H1 (cell line): ENCODE results near the gene PIP5K1C. TPM values are rescaled to one million over a fixed set of nuclear protein-coding genes. Genes with fewer than 3 reads are reported as not detected.
A peak's percentile ranks its signal among the peaks of the same experiment; 100 is the strongest.

Experiments
- CTCF ChIA-PET: fragments of 300-600 bp; sonication (Branson Sonifier 250); formaldehyde crosslinking; loops from one replicate; lab custom pipeline; 2021; ENCODE audit not compliant: partially characterized antibody; lab: Charles Lee
- POLR2A ChIA-PET: fragments of 300-600 bp; sonication (Branson Sonifier 250); formaldehyde crosslinking; loops from one replicate; lab custom pipeline; 2021; ENCODE audit warnings: inconsistent platforms; ENCODE audit not compliant: partially characterized antibody; lab: Charles Lee
- DNase-seq, 2 experiments: peaks; one replicate each; pipeline versions ENCODE4 v3.0.0 to v3.0.0-alpha.2; 2010 to 2022; ENCODE audit warnings: low spot score in 2 of 2, low read depth in 1 of 2, mixed read lengths in 1 of 2
- FAIRE-seq: peaks from 2 replicates; lab custom pipeline; 2011; peaks lifted over from hg19 to GRCh38; lab: Jason Lieb, UNC
- H2AFZ ChIP-seq: 2 replicates; pipeline ENCODE4 v1.8.1; 2012; ENCODE audit warnings: low read length, inconsistent platforms
- H2AK5ac ChIP-seq: 2 replicates; pipeline ENCODE4 v1.6.1; 2013; ENCODE audit warnings: low read depth, low read length
- H2BK120ac ChIP-seq: replicated peaks from 2 replicates; pipeline ENCODE3; 2013; ENCODE audit warnings: low read depth, low read length, inconsistent platforms
- H2BK12ac ChIP-seq: 2 replicates; pipeline ENCODE4 v1.6.1; 2013; ENCODE audit warnings: low read depth, low read length
- H2BK15ac ChIP-seq: 2 replicates; pipeline ENCODE4 v1.6.1; 2013; ENCODE audit warnings: low read length
- H2BK20ac ChIP-seq: 2 replicates; pipeline ENCODE4 v1.6.1; 2013; ENCODE audit warnings: low read length
- H2BK5ac ChIP-seq: 2 replicates; pipeline ENCODE4 v1.6.1; 2013; ENCODE audit warnings: low read depth, low read length
- H3K14ac ChIP-seq: 2 replicates; pipeline ENCODE4 v1.6.1; 2013; ENCODE audit warnings: inconsistent platforms; ENCODE audit not compliant: insufficient read length
- H3K18ac ChIP-seq: 2 replicates; pipeline ENCODE4 v1.6.1; 2013; ENCODE audit warnings: low read length; ENCODE audit errors: extremely low read depth
- H3K23ac ChIP-seq: 2 replicates; pipeline ENCODE4 v1.6.1; 2013; ENCODE audit warnings: inconsistent platforms; ENCODE audit not compliant: insufficient read length
- H3K23me2 ChIP-seq: 2 replicates; pipeline ENCODE4 v1.6.1; 2013; ENCODE audit warnings: low read depth, low read length
- H3K27ac ChIP-seq: 2 replicates; pipeline ENCODE4 v1.6.1; 2011; ENCODE audit warnings: low read depth, low read length, inconsistent platforms
- H3K27me3 ChIP-seq, 4 experiments: replicated peaks in 1 of 4; 1 replicate in 1 of 4; 2 replicates in 3 of 4; pipeline versions ENCODE4 v1.6.1 to v1.8.1; 2011 to 2013; ENCODE audit warnings: low read length in 3 of 4, mild to moderate bottlenecking in 3 of 4, inconsistent platforms in 2 of 4, mixed read lengths in 2 of 4, moderate library complexity in 1 of 4; ENCODE audit not compliant: control insufficient read depth in 3 of 4, insufficient read depth in 3 of 4; ENCODE audit errors: extremely low read depth in 1 of 4
- H3K36me3 ChIP-seq, 4 experiments: 2 replicates each; pipeline versions ENCODE4 v1.6.1 to v1.8.1; 2011 to 2013; ENCODE audit warnings: mild to moderate bottlenecking in 4 of 4, low read length in 3 of 4, moderate library complexity in 2 of 4, control low read depth in 1 of 4, inconsistent platforms in 1 of 4; ENCODE audit not compliant: insufficient read depth in 4 of 4, control insufficient read depth in 2 of 4
- H3K4ac ChIP-seq: replicated peaks from 2 replicates; pipeline ENCODE3; 2013; ENCODE audit warnings: low read length, low read depth, mixed read lengths, inconsistent platforms; ENCODE audit not compliant: insufficient read length
- H3K4me1 ChIP-seq, 4 experiments: replicated peaks in 1 of 4; 1 replicate in 1 of 4; 2 replicates in 3 of 4; pipeline versions ENCODE4 v1.6.1 to v1.8.1; 2011 to 2013; ENCODE audit warnings: low read length in 3 of 4, inconsistent platforms in 2 of 4, mixed read lengths in 1 of 4; ENCODE audit not compliant: insufficient read depth in 4 of 4, control insufficient read depth in 3 of 4
- H3K4me2 ChIP-seq, 2 experiments: 2 replicates each; pipeline versions ENCODE4 v1.6.1 to v1.8.1; 2011 to 2013; ENCODE audit warnings: low read depth in 2 of 2, low read length in 2 of 2, control low read depth in 1 of 2, inconsistent platforms in 1 of 2, mild to moderate bottlenecking in 1 of 2; ENCODE audit not compliant: insufficient read depth in 1 of 2
- H3K4me3 ChIP-seq, 4 experiments: fragments of 200-600, 300-600 bp in 1 of 4; sonication (generic), shearing (Covaris generic), sonication (Bioruptor Twin) in 1 of 4; 2 replicates each; pipeline versions ENCODE4 v1.5.1 to v1.8.1; 2011 to 2016; ENCODE audit warnings: low read length in 4 of 4, low read depth in 3 of 4, control low read depth in 2 of 4, inconsistent platforms in 2 of 4, mild to moderate bottlenecking in 2 of 4, mixed read lengths in 1 of 4, moderate library complexity in 1 of 4; ENCODE audit not compliant: insufficient read depth in 2 of 4; ENCODE audit errors: extremely low read depth in 1 of 4
- H3K56ac ChIP-seq: replicated peaks from 2 replicates; pipeline ENCODE3; 2013; ENCODE audit warnings: low read depth, mild to moderate bottlenecking, mixed read lengths, low read length, inconsistent platforms; ENCODE audit not compliant: insufficient read length
- H3K79me1 ChIP-seq: 2 replicates; pipeline ENCODE4 v1.6.1; 2013; ENCODE audit warnings: low read depth, low read length, control low read depth
- H3K79me2 ChIP-seq, 2 experiments: 2 replicates each; pipeline versions ENCODE4 v1.6.1 to v1.8.1; 2012 to 2013; ENCODE audit warnings: low read length in 2 of 2, mild to moderate bottlenecking in 2 of 2, inconsistent platforms in 1 of 2; ENCODE audit not compliant: insufficient read depth in 2 of 2, control insufficient read depth in 1 of 2
- H3K9ac ChIP-seq, 4 experiments: replicated peaks in 1 of 4; 1 replicate in 1 of 4; 2 replicates in 3 of 4; pipeline versions ENCODE4 v1.6.1 to v1.8.1; 2011 to 2013; ENCODE audit warnings: low read depth in 3 of 4, low read length in 3 of 4, control low read depth in 2 of 4, mild to moderate bottlenecking in 2 of 4, moderate library complexity in 2 of 4, inconsistent platforms in 1 of 4; ENCODE audit errors: extremely low read depth in 1 of 4
- H3K9me3 ChIP-seq, 2 experiments: 2 replicates each; pipeline versions ENCODE4 v1.6.1 to v1.8.1; 2012 to 2013; ENCODE audit warnings: mild to moderate bottlenecking in 2 of 2, moderate library complexity in 2 of 2, control low read depth in 1 of 2, inconsistent platforms in 1 of 2, low read depth in 1 of 2, low read length in 1 of 2, mixed read lengths in 1 of 2; ENCODE audit not compliant: insufficient read depth in 2 of 2
- H4K20me1 ChIP-seq, 2 experiments: replicated peaks in 1 of 2; 2 replicates each; pipeline versions ENCODE3 to v1.8.1; 2011 to 2013; ENCODE audit warnings: inconsistent platforms in 2 of 2, low read length in 2 of 2, mild to moderate bottlenecking in 1 of 2; ENCODE audit not compliant: insufficient read depth in 2 of 2, control insufficient read depth in 1 of 2
- H4K5ac ChIP-seq: 2 replicates; pipeline ENCODE4 v1.6.1; 2013; ENCODE audit warnings: low read length, low read depth, mixed read lengths, inconsistent platforms; ENCODE audit not compliant: insufficient read length
- H4K8ac ChIP-seq: 2 replicates; pipeline ENCODE4 v1.8.0; 2013; ENCODE audit warnings: mild to moderate bottlenecking, moderate library complexity, low read length, inconsistent platforms; ENCODE audit not compliant: insufficient read depth; ENCODE audit errors: extremely low read depth
- H4K91ac ChIP-seq: replicated peaks from 2 replicates; pipeline ENCODE3; 2013; ENCODE audit warnings: low read length, mixed read lengths, inconsistent platforms; ENCODE audit not compliant: insufficient read length
- RBBP5 ChIP-seq: IDR thresholded peaks from 2 replicates; pipeline ENCODE4 v1.7.1; 2012; ENCODE audit warnings: low read depth, mild to moderate bottlenecking, inconsistent platforms, low read length, moderate library complexity, borderline replicate concordance
- SIN3A ChIP-seq, 2 experiments: IDR thresholded peaks in 1 of 2; conservative IDR thresholded peaks in 1 of 2; 2 replicates each; pipeline ENCODE4 v1.6.1; 2011 to 2012; ENCODE audit warnings: low read length in 2 of 2, improper control_type of control experiment in 1 of 2, low read depth in 1 of 2, mild to moderate bottlenecking in 1 of 2
- WGBS, 2 experiments: shearing (Covaris generic) in 1 of 2; methylation state at CpG; one replicate each; pipeline versions ENCODE4 v1.1.6 to v1.1.7; 2013 to 2015; ENCODE audit warnings: low lambda C conversion rate in 2 of 2, mixed read lengths in 2 of 2, inconsistent platforms in 1 of 2, low coverage in 1 of 2, missing lambda C conversion rate in 1 of 2; ENCODE audit not compliant: insufficient replicate concordance in 2 of 2, insufficient coverage in 1 of 2, insufficient read length in 1 of 2; ENCODE audit errors: extremely low coverage in 1 of 2, missing lambda C conversion rate in 1 of 2; 5-methylcytosine and 5-hydroxymethylcytosine counted together
- polyA plus RNA-seq, 7 experiments: library from polyadenylated mRNA; depleted of rRNA in 3 of 7; stranded (reverse) in 5 of 7; unstranded in 2 of 7; fragments of >200 nt in 5 of 7; fragments of 200-250 nt in 2 of 7; gene quantifications; 1 replicate in 5 of 7; 2 replicates in 1 of 7; 4 replicates in 1 of 7; pipeline versions ENCODE4 v1.2.1 to v1.2.3, GENCODE V29; 2011 to 2013; ENCODE audit warnings: missing spikeins in 2 of 7, mixed read lengths in 2 of 7
- total RNA-seq: library from RNA; stranded (reverse); fragmentation: NEBNext Ultra II Directional; extraction: Animal tissue kit (Norgen Biotek cat#: 25700); gene quantifications from 2 replicates; pipeline ENCODE4 v1.2.1, GENCODE V29; 2021

Gene PIP5K1C
- total and polyA plus RNA-seq, 2 of the 8 experiments (the other 6 are each of a cell fraction or from before 2014, with no cell fraction given), result 10.6 to 32.9 TPM

GRCh38 chr19:3687393-3687773 is 12.9 kb downstream of the PIP5K1C start:
- Histone ChIP-seq H3K36me3 (peaks cover 0 to 5% (median 3%) of the 10 kb centered on the region in 4 experiments; a peak in 2 of 8 replicates), H3K4ac (peak overlapping the region; percentile 94), H3K56ac (no peak overlapping the region), H4K8ac (peak overlapping the region; percentile 93), H2BK5ac (peak overlapping the region; percentile 76), H3K9me3 (peaks cover 7 to 9% of the 10 kb centered on the region in 2 experiments), H3K4me1 (peaks cover 0 to 26% (median 18%) of the 10 kb centered on the region in 4 experiments; a peak in 6 of 7 replicates), H3K27ac (no peak overlapping the region), H4K20me1 (peaks cover 2 to 17% of the 10 kb centered on the region in 2 experiments), H3K14ac (peak overlapping the region; percentile 78), H3K27me3 (no peaks in the 10 kb centered on the region; a peak in 1 of 7 replicates), H3K79me1 (peaks cover 5% of the 10 kb centered on the region), H2BK120ac (peak overlapping the region; percentile 95), H3K23ac (no peak overlapping the region), H4K91ac (peak overlapping the region; percentile 97), H2BK15ac (peak overlapping the region; percentile 88), H3K9ac (0 out of 7 replicates have a peak overlapping the region, but pooled peaks of 1 of the 4 experiments have one; percentile 7), H3K4me2 (peak overlapping the region; percentile 63 to 64), H3K23me2 (peaks cover 10% of the 10 kb centered on the region; the same call in 1 of the 2 replicates), H2AK5ac (peak overlapping the region; percentile 97), H3K4me3 (peak overlapping the region in 3 of 4 experiments; percentile 2 to 51 (median 13); a peak in 4 of 8 replicates), H2BK12ac (peak overlapping the region; percentile 99; the same call in 1 of the 2 replicates), H2BK20ac (peak overlapping the region; percentile 63), H3K79me2 (peaks cover 0 to 53% of the 10 kb centered on the region in 2 experiments; a peak in 3 of 4 replicates), H4K5ac (no peak overlapping the region), H3K18ac (peak overlapping the region; percentile 90), H2AFZ (no peak overlapping the region)
- CTCF ChIA-PET, result interaction anchor here (0.7 to 3.0 kb wide), 6 partner anchors 8 to 33 kb away, joined by 3 to 16 read pairs (median 8); no protein-coding TSS in a partner anchor
- FAIRE-seq (no peak), DNase-seq (no peak)
- POLR2A ChIA-PET, result interaction anchor here (0.7 to 3.1 kb wide), 8 partner anchors 10 to 298 kb away, joined by 3 to 12 read pairs (median 4); partner anchors contain the start of genes MRPL54, PIP5K1C and ZFR2
- TF ChIP-seq SIN3A (conservative IDR thresholded peaks at IDR 0.05 in 1 of 2, IDR thresholded peaks at IDR 0.05 in 1 of 2; ENCODE audit: low read depth in 1 of 2, low read length in 2 of 2), result no peak
- 0 out of 2 replicates have a peak, but pooled peaks have one; percentile 13 for TF ChIP-seq RBBP5
- 75% methylated on average over 11 of the region's 12 CpGs; no CpG with 5 or more reads in 1 of the 2 experiments for WGBS, 2 experiments
